Panc1 (cell line): Measurements from ENCODE around the gene RNF213. TPM values are rescaled to one million over a fixed set of nuclear protein-coding genes. Genes with fewer than 3 reads are reported as not detected.

ENCODE experiments used
- ATAC-seq: fragments of 200-7000 bp; cut with Tn5 transposase; 2 replicates; pipeline ENCODE4 v1.9.1; 2020; ENCODE audit warnings: mild to moderate bottlenecking, moderate library complexity
- BruUV-seq: library from RNA; stranded (reverse); fragments of 400-500 nt; replicated peaks from 2 replicates; lab custom pipeline; 2021; lab: Mats Ljungman, UMichigan
- CTCF ChIA-PET: fragments of 300-600 bp; sonication (Branson Sonifier 250); formaldehyde crosslinking; loops from one replicate; lab custom pipeline; 2022; ENCODE audit warnings: antibody characterized with exemption; lab: Charles Lee
- POLR2A ChIA-PET: fragments of 300-600 bp; sonication (Branson Sonifier 250); formaldehyde crosslinking; loops from one replicate; lab custom pipeline; 2022; ENCODE audit warnings: antibody characterized with exemption; lab: Charles Lee
- DNase-seq: peaks from one replicate; pipeline ENCODE4 v3.0.0-alpha.2; 2010; ENCODE audit warnings: low read depth, low spot score
- H3K27ac ChIP-seq: 2 replicates; pipeline ENCODE4 v1.5.1; 2011; ENCODE audit warnings: mild to moderate bottlenecking, low read length, inconsistent platforms
- H3K27me3 ChIP-seq: fragments of 200-500 bp; sonication (Bioruptor generic); 2 replicates; pipeline ENCODE4 v1.6.0; 2014; ENCODE audit warnings: low read length, inconsistent platforms; ENCODE audit not compliant: control insufficient read depth, insufficient read depth
- H3K36me3 ChIP-seq: fragments of 200-500 bp; sonication (Bioruptor generic); 2 replicates; pipeline ENCODE4 v1.5.1; 2014; ENCODE audit warnings: inconsistent platforms, mild to moderate bottlenecking, low read length, moderate library complexity; ENCODE audit not compliant: control insufficient read depth, insufficient read depth
- H3K4me1 ChIP-seq: 2 replicates; pipeline ENCODE4 v1.5.1; 2011; ENCODE audit warnings: inconsistent platforms, mild to moderate bottlenecking, low read length, moderate library complexity; ENCODE audit not compliant: control insufficient read depth, insufficient read depth
- H3K4me3 ChIP-seq, 2 experiments: 2 replicates each; pipeline ENCODE4 v1.5.1; 2011 to 2012; ENCODE audit warnings: low read depth in 2 of 2, low read length in 2 of 2, mild to moderate bottlenecking in 2 of 2, inconsistent platforms in 1 of 2, moderate library complexity in 1 of 2
- H3K9me3 ChIP-seq: fragments of 200-500 bp; sonication (Bioruptor generic); 2 replicates; pipeline ENCODE4 v1.5.1; 2014; ENCODE audit warnings: low read depth, mild to moderate bottlenecking, inconsistent platforms, low read length, moderate library complexity; ENCODE audit not compliant: control insufficient read depth, insufficient read depth
- CTCF ChIP-seq: fragments of 450-650 bp; IDR thresholded peaks from 2 replicates; pipeline ENCODE4 v1.5.1; 2017; ENCODE audit warnings: mild to moderate bottlenecking
- POLR2AphosphoS5 ChIP-seq: IDR thresholded peaks from 2 replicates; pipeline ENCODE4 v1.6.1; 2012; ENCODE audit warnings: mild to moderate bottlenecking, low read depth, low read length, moderate library complexity
- REST ChIP-seq, 2 experiments: IDR thresholded peaks; 2 replicates each; pipeline ENCODE4 v1.6.1; 2011 to 2012; ENCODE audit warnings: low read depth in 2 of 2, control low read depth in 1 of 2, low read length in 1 of 2, mild to moderate bottlenecking in 1 of 2, moderate library complexity in 1 of 2; ENCODE audit not compliant: insufficient read depth in 1 of 2
- SIN3A ChIP-seq: IDR thresholded peaks from 2 replicates; pipeline ENCODE4 v1.6.1; 2012; ENCODE audit warnings: low read depth, mild to moderate bottlenecking, low read length, moderate library complexity, borderline replicate concordance; ENCODE audit not compliant: insufficient read depth
- in situ Hi-C: cut with HindIII; loops from 2 replicates; pipeline ENCODE4 v1.10.0; 2016; ENCODE audit warnings: low sequenced_read_pairs, low pct_unique_long_range_greater_than_20kb
- intact Hi-C: fragments of 100-400 bp; cut with micrococcal nuclease; formaldehyde crosslinking; loops from one replicate; pipeline ENCODE4 v1.10.0; 2022; ENCODE audit not compliant: unreplicated experiment
- total RNA-seq: library from RNA; stranded (reverse); gene quantifications from one replicate; pipeline ENCODE4 v1.2.1, GENCODE V29; 2021; ENCODE audit not compliant: unreplicated experiment

The RNF213 gene
- total RNA-seq, 1 experiment from 2014 or later, result 230 TPM

GRCh38 chr17:80220054-80220735 lies 40.5 kb upstream of the RNF213 start, which contains the start of the genes SGSH and SLC26A11:
Gene SGSH, minus strand, starts transcription at chr17:80220333. Its CDS starts 20 bp downstream, at chr17:80220313.
Gene SLC26A11, plus strand, starts transcription at chr17:80220427. Its CDS starts 1,134 bp downstream, at chr17:80221561.
- H3K27ac ChIP-seq, result peak within 1 kb of the TSS; percentile 93

More at GRCh38 chr17:80220054-80220735, 40.5 kb upstream of the RNF213 start, which contains the start of the genes SGSH and SLC26A11:
- in situ Hi-C loops (no loop called here), intact Hi-C loops (no loop called here)
- DNase-seq (no peak), ATAC-seq (peak; percentile 92)
- CTCF ChIA-PET, result interaction anchor here (0.6 to 0.7 kb wide), 2 partner anchors 214 to 818 kb away, joined by 6 to 12 read pairs; no protein-coding TSS in a partner anchor
- Histone ChIP-seq H3K9me3 (no peaks in the 10 kb centered on the region), H3K4me3 (peak within 1 kb of the TSS; percentile 74 to 97), H3K27me3 (no peaks in the 10 kb centered on the region), H3K36me3 (no peaks in the 10 kb centered on the region; the same call in 1 of the 2 replicates), H3K4me1 (peaks cover 14% of the 10 kb centered on the region)
- POLR2A ChIA-PET, result interaction anchor here (0.6 kb wide), 1 partner anchor 82 kb away, joined by 6 read pairs; no protein-coding TSS in a partner anchor
- TF ChIP-seq SIN3A (peak; percentile 72; the same call in 1 of the 2 replicates), REST (IDR thresholded peaks at IDR 0.05; ENCODE audit: insufficient read depth in 1 of 2, low read depth in 2 of 2, low read length in 1 of 2) (no peak), POLR2AphosphoS5 (no peak), CTCF (no peak)
- BruUV-seq, result no TSS peak
